Tibial nerve (tissue), 3 donors: ENCODE measurements around the gene DUSP7.

Experiments
- CTCF ChIP-seq, 5 experiments: fragments of 200-600 bp in 3 of 5; fragments of 450-650 bp in 2 of 5; sonication (generic) in 3 of 5; IDR thresholded peaks; one replicate each; pipeline ENCODE4 v1.5.1; 2016 to 2019; ENCODE audit warnings: antibody characterized with exemption in 5 of 5, mild to moderate bottlenecking in 3 of 5, moderate library complexity in 2 of 5
- POLR2A ChIP-seq, 2 donors: fragments of 450-650 bp; IDR thresholded peaks; one replicate each; pipeline ENCODE4 v1.6.1; 2017; ENCODE audit warnings: antibody characterized with exemption in 2 of 2, mild to moderate bottlenecking in 2 of 2, moderate library complexity in 2 of 2

GRCh38 chr3:52090933-52091468, 34.6 kb upstream of the DUSP7 start:
- TF ChIP-seq CTCF (IDR thresholded peaks at IDR 0.05) (no peak), POLR2A (IDR thresholded peaks at IDR 0.05) (no peak)
